K562 (cell line): Measurements from ENCODE around the gene TKTL1. TPM values are rescaled to one million over a fixed set of nuclear protein-coding genes. Genes with fewer than 3 reads are reported as not detected.

ENCODE experiments used
- BCOR ChIP-seq: fragments of 450-650 bp; IDR thresholded peaks from 2 replicates; pipeline ENCODE4 v1.6.1; 2016
- PKNOX1 ChIP-seq: fragments of 450-650 bp; IDR thresholded peaks from 2 replicates; pipeline ENCODE4 v1.6.1; 2016
- ZBTB34 ChIP-seq: fragments of 250-450 bp; sonication (Bioruptor Pico); IDR thresholded peaks from 2 replicates; pipeline ENCODE4 v1.8.0; 2021; ENCODE audit warnings: mild to moderate bottlenecking, moderate library complexity
- polyA plus RNA-seq, 8 experiments: library from polyadenylated mRNA; depleted of rRNA in 4 of 8; stranded (reverse) in 5 of 8; unstranded in 3 of 8; fragments of >200 nt; fragmentation: Nextera tagmentation in 2 of 8; fragmentation: Illumina TruSeq in 1 of 8; extraction: Ambion mirVana in 2 of 8; extraction: Trizol in 1 of 8; gene quantifications; 2 replicates each; pipeline versions ENCODE4 v1.2.1 to v1.2.3, GENCODE V29; 2011 to 2014; ENCODE audit warnings: inconsistent platforms in 1 of 8, missing spikeins in 1 of 8
- total RNA-seq, 7 experiments: library from RNA; depleted of rRNA in 6 of 7; stranded (reverse); fragments of >200 nt in 6 of 7; fragmentation: Illumina TruSeq in 2 of 7; extraction: Trizol in 2 of 7; gene quantifications; 2 replicates each; pipeline versions ENCODE4 v1.2.1 to v1.2.3, GENCODE V29; 2011 to 2021; ENCODE audit warnings: low replicate concordance in 1 of 7
- TF ChIP-seq, protein P1 (sequence below): fragments of 200-600 bp; sonication (generic); IDR thresholded peaks from one replicate; pipeline ENCODE4 v1.6.1; 2012; ENCODE audit warnings: mild to moderate bottlenecking, low read depth, low read length, inconsistent platforms
- TF ChIP-seq, protein P2 (sequence below): fragments of 450-650 bp; formaldehyde crosslinking; IDR thresholded peaks from 2 replicates; pipeline ENCODE4 v1.4.0; 2022; ENCODE audit warnings: missing genetic modification characterization
- TF ChIP-seq, protein P3 (sequence below): fragments of 250-450 bp; sonication (Bioruptor Pico); IDR thresholded peaks from 2 replicates; pipeline ENCODE4 v1.5.0; 2022; ENCODE audit warnings: mild to moderate bottlenecking

The TKTL1 gene
- total and polyA plus RNA-seq, 9 of the 15 experiments (the other 6 are each of a cell fraction or from before 2014, with no cell fraction given): 0.18 to 0.71 (median 0.38) TPM

DNA sequence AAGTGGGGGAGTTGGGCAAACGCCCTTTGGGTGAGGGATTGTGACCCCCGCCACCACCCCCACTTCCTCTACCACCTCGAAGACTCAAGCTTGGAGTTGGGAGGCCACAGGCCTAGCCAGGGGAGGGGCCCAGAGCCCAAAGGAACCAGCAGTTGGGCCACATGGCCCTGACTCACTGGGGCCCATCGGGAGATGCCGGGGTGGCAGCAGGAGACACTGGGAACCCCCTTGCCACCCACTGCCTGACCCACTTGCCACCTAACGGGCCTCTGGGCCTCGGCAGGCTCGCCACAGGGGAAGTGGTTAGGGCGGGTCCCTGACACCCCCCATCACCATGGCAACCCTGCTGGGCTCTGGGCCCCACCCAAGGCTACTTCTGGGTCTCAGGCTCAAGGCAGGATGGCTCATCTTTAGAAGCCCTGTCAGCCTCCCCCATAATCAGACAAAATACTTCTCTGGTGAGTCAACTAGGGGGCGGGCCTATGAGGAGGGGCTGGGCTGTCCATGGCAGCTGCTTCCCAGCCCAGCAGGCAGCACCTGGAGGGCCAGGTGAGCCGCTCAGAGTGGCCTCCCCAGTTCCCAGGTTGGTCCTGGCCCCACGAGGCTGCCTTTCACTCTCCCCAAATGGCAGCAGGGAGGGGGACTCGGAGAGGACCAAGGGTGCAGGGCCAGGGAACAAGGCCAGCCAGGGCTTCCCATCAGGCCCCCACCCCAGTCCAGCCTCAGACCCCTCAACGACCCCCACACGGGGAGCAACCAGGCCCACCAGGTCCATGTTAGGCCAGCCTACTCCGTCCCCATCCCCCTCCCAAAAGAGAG, 73.2 kb downstream of the TKTL1 start (continued):
- TF ChIP-seq, protein P1, sequence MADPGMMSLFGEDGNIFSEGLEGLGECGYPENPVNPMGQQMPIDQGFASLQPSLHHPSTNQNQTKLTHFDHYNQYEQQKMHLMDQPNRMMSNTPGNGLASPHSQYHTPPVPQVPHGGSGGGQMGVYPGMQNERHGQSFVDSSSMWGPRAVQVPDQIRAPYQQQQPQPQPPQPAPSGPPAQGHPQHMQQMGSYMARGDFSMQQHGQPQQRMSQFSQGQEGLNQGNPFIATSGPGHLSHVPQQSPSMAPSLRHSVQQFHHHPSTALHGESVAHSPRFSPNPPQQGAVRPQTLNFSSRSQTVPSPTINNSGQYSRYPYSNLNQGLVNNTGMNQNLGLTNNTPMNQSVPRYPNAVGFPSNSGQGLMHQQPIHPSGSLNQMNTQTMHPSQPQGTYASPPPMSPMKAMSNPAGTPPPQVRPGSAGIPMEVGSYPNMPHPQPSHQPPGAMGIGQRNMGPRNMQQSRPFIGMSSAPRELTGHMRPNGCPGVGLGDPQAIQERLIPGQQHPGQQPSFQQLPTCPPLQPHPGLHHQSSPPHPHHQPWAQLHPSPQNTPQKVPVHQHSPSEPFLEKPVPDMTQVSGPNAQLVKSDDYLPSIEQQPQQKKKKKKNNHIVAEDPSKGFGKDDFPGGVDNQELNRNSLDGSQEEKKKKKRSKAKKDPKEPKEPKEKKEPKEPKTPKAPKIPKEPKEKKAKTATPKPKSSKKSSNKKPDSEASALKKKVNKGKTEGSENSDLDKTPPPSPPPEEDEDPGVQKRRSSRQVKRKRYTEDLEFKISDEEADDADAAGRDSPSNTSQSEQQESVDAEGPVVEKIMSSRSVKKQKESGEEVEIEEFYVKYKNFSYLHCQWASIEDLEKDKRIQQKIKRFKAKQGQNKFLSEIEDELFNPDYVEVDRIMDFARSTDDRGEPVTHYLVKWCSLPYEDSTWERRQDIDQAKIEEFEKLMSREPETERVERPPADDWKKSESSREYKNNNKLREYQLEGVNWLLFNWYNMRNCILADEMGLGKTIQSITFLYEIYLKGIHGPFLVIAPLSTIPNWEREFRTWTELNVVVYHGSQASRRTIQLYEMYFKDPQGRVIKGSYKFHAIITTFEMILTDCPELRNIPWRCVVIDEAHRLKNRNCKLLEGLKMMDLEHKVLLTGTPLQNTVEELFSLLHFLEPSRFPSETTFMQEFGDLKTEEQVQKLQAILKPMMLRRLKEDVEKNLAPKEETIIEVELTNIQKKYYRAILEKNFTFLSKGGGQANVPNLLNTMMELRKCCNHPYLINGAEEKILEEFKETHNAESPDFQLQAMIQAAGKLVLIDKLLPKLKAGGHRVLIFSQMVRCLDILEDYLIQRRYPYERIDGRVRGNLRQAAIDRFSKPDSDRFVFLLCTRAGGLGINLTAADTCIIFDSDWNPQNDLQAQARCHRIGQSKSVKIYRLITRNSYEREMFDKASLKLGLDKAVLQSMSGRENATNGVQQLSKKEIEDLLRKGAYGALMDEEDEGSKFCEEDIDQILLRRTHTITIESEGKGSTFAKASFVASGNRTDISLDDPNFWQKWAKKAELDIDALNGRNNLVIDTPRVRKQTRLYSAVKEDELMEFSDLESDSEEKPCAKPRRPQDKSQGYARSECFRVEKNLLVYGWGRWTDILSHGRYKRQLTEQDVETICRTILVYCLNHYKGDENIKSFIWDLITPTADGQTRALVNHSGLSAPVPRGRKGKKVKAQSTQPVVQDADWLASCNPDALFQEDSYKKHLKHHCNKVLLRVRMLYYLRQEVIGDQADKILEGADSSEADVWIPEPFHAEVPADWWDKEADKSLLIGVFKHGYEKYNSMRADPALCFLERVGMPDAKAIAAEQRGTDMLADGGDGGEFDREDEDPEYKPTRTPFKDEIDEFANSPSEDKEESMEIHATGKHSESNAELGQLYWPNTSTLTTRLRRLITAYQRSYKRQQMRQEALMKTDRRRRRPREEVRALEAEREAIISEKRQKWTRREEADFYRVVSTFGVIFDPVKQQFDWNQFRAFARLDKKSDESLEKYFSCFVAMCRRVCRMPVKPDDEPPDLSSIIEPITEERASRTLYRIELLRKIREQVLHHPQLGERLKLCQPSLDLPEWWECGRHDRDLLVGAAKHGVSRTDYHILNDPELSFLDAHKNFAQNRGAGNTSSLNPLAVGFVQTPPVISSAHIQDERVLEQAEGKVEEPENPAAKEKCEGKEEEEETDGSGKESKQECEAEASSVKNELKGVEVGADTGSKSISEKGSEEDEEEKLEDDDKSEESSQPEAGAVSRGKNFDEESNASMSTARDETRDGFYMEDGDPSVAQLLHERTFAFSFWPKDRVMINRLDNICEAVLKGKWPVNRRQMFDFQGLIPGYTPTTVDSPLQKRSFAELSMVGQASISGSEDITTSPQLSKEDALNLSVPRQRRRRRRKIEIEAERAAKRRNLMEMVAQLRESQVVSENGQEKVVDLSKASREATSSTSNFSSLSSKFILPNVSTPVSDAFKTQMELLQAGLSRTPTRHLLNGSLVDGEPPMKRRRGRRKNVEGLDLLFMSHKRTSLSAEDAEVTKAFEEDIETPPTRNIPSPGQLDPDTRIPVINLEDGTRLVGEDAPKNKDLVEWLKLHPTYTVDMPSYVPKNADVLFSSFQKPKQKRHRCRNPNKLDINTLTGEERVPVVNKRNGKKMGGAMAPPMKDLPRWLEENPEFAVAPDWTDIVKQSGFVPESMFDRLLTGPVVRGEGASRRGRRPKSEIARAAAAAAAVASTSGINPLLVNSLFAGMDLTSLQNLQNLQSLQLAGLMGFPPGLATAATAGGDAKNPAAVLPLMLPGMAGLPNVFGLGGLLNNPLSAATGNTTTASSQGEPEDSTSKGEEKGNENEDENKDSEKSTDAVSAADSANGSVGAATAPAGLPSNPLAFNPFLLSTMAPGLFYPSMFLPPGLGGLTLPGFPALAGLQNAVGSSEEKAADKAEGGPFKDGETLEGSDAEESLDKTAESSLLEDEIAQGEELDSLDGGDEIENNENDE: no peak
- TF ChIP-seq ZBTB34 (no peak), BCOR (no peak), PKNOX1 (peak; percentile 84)
- TF ChIP-seq, protein P2, sequence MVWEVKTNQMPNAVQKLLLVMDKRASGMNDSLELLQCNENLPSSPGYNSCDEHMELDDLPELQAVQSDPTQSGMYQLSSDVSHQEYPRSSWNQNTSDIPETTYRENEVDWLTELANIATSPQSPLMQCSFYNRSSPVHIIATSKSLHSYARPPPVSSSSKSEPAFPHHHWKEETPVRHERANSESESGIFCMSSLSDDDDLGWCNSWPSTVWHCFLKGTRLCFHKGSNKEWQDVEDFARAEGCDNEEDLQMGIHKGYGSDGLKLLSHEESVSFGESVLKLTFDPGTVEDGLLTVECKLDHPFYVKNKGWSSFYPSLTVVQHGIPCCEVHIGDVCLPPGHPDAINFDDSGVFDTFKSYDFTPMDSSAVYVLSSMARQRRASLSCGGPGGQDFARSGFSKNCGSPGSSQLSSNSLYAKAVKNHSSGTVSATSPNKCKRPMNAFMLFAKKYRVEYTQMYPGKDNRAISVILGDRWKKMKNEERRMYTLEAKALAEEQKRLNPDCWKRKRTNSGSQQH (CRISPR knock-in tag): no peak
- TF ChIP-seq, protein P3, sequence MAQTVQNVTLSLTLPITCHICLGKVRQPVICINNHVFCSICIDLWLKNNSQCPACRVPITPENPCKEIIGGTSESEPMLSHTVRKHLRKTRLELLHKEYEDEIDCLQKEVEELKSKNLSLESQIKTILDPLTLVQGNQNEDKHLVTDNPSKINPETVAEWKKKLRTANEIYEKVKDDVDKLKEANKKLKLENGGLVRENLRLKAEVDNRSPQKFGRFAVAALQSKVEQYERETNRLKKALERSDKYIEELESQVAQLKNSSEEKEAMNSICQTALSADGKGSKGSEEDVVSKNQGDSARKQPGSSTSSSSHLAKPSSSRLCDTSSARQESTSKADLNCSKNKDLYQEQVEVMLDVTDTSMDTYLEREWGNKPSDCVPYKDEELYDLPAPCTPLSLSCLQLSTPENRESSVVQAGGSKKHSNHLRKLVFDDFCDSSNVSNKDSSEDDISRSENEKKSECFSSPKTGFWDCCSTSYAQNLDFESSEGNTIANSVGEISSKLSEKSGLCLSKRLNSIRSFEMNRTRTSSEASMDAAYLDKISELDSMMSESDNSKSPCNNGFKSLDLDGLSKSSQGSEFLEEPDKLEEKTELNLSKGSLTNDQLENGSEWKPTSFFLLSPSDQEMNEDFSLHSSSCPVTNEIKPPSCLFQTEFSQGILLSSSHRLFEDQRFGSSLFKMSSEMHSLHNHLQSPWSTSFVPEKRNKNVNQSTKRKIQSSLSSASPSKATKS (CRISPR knock-in tag): no peak
